Activated effector memory CD4-positive, alpha-beta T cell treated with anti-CD3 and anti-CD28 coated beads, Interleukin-2, amount 50 U/mL, for 16 hours (primary cell): ENCODE data around the gene WNK2.

Experiments
- DNase-seq: peaks from one replicate; pipeline ENCODE4 v3.0.0-alpha.2; 2020

The WNK2 gene

DNA sequence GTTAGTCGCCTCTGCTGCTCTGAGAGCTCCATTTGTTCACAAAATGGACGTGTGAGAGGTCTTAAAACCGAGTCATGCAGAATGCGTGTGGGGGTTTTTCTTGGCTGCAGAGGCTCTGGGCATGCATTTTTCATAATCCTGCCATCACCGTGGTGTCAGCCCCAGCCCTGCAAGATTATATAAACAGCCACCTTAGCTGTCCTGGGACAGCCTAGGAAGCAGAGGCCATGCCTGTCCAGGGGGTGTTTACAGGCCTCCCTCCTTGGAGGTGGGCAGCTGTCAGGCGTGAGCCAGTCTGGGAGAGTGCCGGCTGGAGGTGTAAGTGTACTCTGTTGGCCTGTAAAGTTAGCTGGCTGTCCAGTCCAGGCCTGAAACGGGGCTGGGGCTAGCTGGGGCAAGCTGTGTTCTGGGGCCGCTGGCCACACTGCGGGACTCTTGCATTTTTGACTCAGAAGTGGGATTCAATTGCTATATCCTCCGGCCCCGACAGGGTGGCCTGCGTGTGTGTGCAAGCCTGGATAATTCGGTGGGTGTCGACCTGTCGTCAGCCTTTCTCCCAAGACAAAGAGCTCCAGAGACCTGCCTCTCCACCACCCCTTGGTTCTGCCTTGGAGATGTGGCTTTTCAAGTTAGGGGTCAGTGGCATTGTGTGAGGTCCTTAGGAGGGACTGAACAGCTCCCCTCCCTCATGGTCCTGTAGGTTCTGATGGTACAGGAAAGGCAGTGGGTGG lies 2.4 kb downstream of the WNK2 start:
- no peak for DNase-seq

DNA sequence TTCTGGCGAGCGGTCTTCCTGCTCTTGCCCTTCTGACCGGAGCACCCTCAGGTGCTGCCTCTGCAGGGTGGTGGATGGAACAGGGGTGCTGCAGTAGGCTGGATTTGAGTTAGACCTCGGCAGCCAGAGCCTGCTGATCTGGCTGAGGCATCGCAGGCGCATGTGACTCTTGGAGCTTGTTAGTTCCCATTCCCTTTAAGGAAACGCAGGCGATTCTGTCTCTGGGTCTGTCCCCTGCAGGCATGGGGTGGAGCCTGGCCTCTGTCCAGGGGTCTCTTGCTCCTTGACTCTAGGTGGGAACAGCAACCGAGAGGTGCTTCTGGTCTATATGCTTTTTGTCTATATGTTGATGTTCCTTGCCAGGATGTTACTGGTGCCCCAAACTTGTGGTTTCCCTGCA lies 3.1 kb downstream of the WNK2 start:
- no peak for DNase-seq

DNA sequence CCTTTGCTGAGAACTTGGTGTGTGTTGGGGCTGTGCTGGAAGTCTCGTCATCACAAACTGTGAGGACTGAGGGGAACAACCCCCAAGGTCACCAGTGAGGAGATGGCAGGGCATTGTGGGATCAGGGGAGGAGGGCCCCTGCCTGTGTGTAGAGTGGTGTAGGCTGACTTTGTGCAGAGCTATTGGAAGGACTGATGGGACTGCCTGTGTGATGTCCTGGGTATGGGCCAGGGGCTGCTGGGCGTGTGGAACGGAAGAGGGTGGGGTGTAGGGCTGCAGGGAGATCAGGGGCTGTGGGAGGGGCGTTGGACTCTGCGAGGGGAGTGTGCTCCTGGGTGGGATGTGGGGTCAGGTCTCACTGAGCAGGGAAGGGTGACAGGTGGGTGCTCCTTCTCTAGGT lies 3.6 kb downstream of the WNK2 start:
- no peak for DNase-seq

- no peak for DNase-seq
These were observed 4.8 kb downstream of the WNK2 start for GRCh38 chr9:93188426-93189368.

GRCh38 chr9:93189369-93190132 lies 5.6 kb downstream of the WNK2 start:
- DNase-seq: no peak

- no peak for DNase-seq
These were observed 6.2 kb downstream of the WNK2 start for GRCh38 chr9:93190133-93190525.

DNA sequence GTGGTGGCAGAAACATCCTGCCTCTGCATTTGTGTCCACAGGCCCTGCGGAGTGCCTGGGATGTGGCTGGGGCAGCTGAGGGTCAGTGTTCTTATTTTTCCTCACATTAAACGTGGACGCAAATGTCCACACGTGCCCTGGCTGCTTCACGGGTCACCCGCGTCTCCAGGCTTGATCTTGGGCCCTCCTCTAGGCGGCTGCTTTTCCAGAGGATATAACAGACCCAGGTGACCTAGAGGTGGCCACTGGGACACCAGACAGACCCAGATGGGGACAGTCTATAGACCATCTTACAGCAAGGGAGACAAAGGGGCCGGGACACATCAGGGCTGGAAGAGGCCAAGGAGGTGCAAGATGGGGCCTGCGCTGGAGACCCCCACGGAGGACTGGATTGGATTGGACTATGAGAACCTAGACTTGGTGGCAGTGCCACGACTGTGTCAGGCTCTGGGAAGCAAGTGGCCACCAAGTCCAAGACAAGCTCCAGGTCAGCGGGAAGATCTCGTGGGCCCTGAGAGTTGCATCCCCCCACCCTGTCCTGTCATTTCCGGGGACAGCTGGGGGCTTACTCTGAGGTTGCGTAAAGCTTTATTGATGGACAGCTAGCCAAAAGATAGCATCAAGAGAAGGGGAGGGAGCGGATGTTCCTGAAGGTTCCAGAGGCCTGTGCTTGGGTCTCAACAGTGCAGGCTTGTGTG lies 6.9 kb downstream of the WNK2 start:
- DNase-seq: no peak

DNA sequence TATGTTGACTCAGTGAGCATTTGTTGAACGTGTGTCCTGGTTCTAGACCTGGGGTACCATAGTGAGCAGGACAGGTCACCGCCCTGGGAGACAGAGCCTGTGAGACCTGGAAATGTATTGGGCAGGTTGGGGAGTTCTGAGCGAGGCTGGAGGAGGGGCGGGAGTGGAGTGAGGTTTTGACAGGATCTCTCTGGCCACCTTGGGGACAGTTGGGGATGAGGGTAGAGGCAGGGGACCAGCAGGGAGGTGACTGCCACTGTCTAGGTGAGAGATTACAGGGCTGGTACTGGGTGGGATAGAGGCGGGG lies 7.4 kb downstream of the WNK2 start:
- no peak for DNase-seq

- no peak for DNase-seq
These were observed 8.9 kb downstream of the WNK2 start for GRCh38 chr9:93192721-93193387.

DNA sequence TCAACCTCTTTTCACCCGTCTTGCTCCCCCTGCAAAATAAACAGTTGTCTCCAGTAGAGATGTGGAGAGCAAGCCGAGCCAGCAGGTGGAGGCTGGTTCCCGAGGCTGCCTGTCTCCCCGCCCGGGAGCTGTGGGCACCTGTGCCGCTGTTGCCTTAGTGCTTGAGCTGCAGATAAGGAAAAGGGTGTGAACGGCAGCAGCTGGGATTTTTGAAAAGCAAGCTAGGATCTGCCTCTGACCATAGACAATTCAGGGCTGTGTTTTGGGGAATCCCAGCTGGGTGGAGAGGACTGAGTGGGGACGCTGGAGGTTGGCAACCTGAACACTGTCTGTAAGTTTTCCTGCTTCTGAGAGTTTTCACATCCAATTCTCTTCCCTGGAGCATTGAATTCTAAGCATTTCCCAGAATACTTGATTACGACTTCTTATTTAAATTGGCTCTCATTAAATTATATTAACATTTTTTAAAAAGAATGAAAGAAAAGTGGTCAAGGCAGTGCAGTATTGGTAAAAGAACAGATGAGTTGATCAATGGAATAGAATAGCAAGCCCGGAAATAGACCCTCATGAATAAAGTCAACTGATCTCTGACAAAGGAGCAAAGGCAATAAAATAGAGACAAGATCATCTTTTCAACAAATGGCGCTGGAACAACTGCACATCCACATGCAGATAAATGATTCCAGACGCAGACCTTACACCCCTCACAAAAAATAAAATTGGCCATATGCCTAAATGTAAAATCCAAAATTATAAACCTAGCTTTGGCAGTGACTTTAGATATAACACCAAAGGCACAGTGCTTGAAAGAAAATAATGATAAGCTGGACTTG lies 9.7 kb downstream of the WNK2 start:
- DNase-seq: no peak

- no peak for DNase-seq
These were observed 10.3 kb downstream of the WNK2 start for GRCh38 chr9:93194221-93194625.

DNA sequence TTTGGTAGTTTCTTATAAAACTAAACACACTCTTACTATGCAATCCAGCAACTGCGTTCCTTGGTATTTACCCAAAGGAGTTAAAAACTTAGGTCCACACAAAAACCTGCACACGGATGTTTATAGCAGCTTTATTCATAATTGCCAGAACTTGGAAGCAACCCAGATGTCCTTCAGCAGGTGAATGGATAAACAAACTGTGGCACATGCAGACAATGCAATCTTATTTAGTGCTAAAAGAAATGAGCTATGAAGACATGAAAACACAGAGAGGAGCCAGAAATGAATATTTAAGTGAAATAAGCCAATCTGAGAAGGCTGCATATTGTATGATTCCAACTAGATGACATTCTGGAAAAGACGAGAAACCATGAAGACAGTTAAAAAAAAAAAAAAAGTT lies 10.7 kb downstream of the WNK2 start:
- DNase-seq: no peak

DNA sequence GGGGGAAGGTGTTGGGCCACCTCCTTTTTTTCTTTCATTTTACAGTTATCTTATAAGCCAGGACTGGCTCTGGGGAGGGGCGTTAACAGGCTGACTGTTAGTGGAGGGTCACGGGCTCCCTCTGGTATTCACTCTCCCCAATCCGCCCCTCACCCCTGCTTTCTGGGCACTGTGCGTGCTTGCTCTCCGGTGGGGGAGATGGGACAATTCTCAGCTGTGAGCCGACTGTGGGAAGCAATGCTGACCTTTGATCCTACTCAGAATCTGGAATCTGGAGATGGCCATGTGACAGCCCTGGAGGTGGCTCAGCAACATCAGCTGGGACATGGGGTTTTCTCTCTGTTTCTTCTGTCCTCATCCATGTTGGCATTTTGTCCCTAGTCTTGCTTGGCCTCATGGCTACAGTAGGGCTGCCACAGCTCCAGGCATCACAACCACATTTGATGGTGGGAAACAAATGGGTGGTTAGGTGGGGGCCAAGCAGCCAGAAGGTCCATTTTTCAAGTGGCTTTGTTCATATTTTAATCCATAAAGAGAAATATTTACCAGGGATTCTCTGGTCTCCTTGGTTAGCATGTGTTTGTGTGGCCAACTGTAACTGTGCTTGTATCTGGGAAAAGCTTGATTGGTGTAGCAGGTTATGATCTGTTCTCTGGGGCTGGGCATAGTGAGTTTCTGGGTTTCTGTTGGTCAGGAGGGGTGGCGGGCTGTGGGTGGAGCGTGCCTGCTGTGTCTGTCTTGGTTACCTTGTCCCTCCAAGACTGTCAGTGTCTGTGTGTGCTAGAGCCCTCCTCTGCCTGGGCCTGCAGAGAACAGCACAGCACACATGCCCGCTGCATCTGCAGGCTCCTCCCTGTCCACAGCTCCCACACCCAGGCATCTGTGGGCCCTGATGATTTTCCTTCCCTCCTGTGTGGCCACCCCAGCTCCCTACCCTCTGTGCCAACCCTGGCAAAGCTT lies 12.4 kb downstream of the WNK2 start:
- no peak for DNase-seq

GRCh38 chr9:93197670-93198069 lies 13.7 kb downstream of the WNK2 start:
- DNase-seq: no peak

- no peak for DNase-seq
These were observed 14.3 kb downstream of the WNK2 start for GRCh38 chr9:93198117-93198837.

DNA sequence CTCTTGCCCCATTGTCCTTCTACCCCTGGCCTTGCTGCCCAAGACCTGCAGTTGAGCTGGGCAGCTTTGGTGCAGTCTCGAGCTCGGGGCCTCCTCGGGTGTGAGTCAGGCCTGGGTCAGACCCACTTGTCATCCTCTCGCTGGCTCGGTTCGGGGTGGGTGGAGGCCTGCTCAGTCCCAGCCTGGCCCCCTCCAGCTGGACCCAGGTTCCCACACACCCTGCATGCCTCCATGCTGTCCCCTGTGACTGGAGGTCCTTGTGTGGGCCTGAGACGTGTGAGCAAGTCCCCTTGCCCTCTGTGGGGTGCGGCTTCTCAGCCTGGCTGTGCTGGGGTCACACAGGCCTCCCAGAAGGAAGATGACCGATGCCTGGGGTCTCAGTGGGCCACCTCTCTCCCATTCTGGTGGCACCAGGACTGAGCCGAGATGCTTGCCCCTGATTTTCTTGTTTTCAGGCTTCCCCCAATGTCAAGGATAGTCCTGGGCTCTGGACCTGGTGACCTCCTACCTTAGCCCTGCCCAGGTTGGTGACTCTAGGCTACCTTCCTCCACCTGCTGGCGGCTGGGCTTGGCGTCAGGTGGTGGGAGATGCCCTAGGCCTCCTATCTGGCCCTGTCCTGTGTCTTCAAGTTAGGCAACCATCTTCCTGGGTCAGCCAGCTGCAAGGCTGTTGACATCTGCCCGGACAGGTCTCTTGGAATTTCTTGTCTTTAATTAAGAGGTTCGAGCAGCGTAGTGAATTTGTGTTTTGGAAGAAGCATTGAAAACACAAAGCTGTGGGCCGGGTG lies 15.1 kb downstream of the WNK2 start:
- no peak for DNase-seq

DNA sequence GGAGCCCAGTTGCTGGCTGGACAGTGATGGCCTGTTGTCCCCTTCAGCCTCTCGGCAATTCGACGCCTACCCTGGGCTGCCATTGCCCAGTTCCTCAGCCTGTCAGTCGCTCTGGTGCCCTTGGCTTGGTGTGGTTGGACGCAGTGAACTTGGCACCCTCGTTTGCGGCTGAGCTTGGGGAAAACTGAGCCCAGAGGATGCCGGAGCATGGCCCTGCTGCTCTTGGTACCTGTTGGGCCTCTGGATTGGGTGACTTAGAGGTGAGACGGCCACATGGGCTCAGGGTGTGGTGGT lies 16.5 kb downstream of the WNK2 start:
- DNase-seq: no peak

DNA sequence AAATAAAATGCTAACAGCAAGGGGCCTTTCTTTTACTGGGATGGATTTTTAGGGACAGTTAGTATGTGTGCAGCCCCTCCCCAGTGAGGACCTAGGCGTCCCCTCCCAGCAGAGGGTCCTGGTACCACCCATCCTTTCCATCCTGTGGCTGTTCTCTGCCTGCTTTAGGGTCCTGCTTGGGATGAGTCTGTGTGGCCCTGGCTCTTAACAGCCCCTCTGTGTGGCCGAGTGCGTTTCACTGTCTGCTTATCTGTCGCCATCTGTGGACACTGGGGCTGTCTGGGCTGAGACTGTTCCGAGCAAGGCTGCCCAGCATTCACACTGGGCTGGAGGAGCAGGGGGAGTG lies 17.0 kb downstream of the WNK2 start:
- DNase-seq: no peak
